ENCODE data around the gene ELOVL2. TPM values are rescaled to one million over a fixed set of nuclear protein-coding genes. Genes with fewer than 3 reads are reported as not detected.

The ELOVL2 gene
- total and polyA plus RNA-seq, 2 donors = 0.76 to 0.91 TPM

GRCh38 chr6:11043378-11043960, 636 bp downstream of the ELOVL2 start:
- Histone ChIP-seq H3K4me3 (ENCODE audit: low read length in 2 of 2) (peak overlapping the region in 1 of 2 donors; percentile 54), H3K4me1 (ENCODE audit: control insufficient read depth in 2 of 2, insufficient read depth in 2 of 2, low read length in 2 of 2) (peaks cover 5 to 9% of the 10 kb centered on the region in 2 donors), H3K27ac (ENCODE audit: low read depth in 1 of 2, low read length in 1 of 2) (no peak overlapping the region), H3K36me3 (ENCODE audit: control insufficient read depth in 2 of 2, insufficient read depth in 2 of 2, low read length in 1 of 2) (no peaks in the 10 kb centered on the region), H3K27me3 (ENCODE audit: control insufficient read depth in 2 of 2, insufficient read depth in 1 of 2, low read length in 1 of 2) (peaks cover 48 to 73% of the 10 kb centered on the region in 2 donors), H3K9me3 (ENCODE audit: control insufficient read depth in 2 of 2, insufficient read depth in 1 of 2, low read length in 1 of 2) (peaks cover 5 to 7% of the 10 kb centered on the region in 2 donors)
- WGBS = 3% methylated on average over 49 of the region's 49 CpGs
- DNase-seq (ENCODE audit: low read depth in 6 of 9, low spot score in 9 of 9) = peak in 2 of 9 donors; percentile 2 to 8

- H3K4me3 ChIP-seq (ENCODE audit: low read length in 2 of 2) = no peak overlapping the region
- WGBS = 35% methylated on average over 10 of the region's 10 CpGs
- DNase-seq (ENCODE audit: low read depth in 6 of 9, low spot score in 9 of 9) = peak in 1 of 9 donors; percentile 8
These were observed 1.2 kb downstream of the ELOVL2 start for GRCh38 chr6:11042750-11043377.

GRCh38 chr6:11042025-11042749, 1.9 kb downstream of the ELOVL2 start:
- no peaks in the 10 kb centered on the region for H3K36me3 ChIP-seq (ENCODE audit: control insufficient read depth in 2 of 2, insufficient read depth in 2 of 2, low read length in 1 of 2)
- no peak overlapping the region for H3K4me3 ChIP-seq (ENCODE audit: low read length in 2 of 2)
- H3K27ac ChIP-seq (ENCODE audit: low read depth in 1 of 2, low read length in 1 of 2) = no peak overlapping the region
- H3K9me3 ChIP-seq (ENCODE audit: control insufficient read depth in 2 of 2, insufficient read depth in 1 of 2, low read length in 1 of 2) = peaks cover 5 to 7% of the 10 kb centered on the region in 2 donors
- peaks cover 5 to 9% of the 10 kb centered on the region in 2 donors for H3K4me1 ChIP-seq (ENCODE audit: control insufficient read depth in 2 of 2, insufficient read depth in 2 of 2, low read length in 2 of 2)
- 61% methylated on average over 10 of the region's 10 CpGs for WGBS
- DNase-seq (ENCODE audit: low read depth in 6 of 9, low spot score in 9 of 9) = no peak
- H3K27me3 ChIP-seq (ENCODE audit: control insufficient read depth in 2 of 2, insufficient read depth in 1 of 2, low read length in 1 of 2) = peaks cover 48 to 74% of the 10 kb centered on the region in 2 donors

More at GRCh38 chr6:11042750-11043377, 1.2 kb downstream of the ELOVL2 start:
- Histone ChIP-seq H3K9me3 (ENCODE audit: control insufficient read depth in 2 of 2, insufficient read depth in 1 of 2, low read length in 1 of 2) (peaks cover 5 to 7% of the 10 kb centered on the region in 2 donors), H3K36me3 (ENCODE audit: control insufficient read depth in 2 of 2, insufficient read depth in 2 of 2, low read length in 1 of 2) (no peaks in the 10 kb centered on the region), H3K27ac (ENCODE audit: low read depth in 1 of 2, low read length in 1 of 2) (no peak overlapping the region), H3K27me3 (ENCODE audit: control insufficient read depth in 2 of 2, insufficient read depth in 1 of 2, low read length in 1 of 2) (peaks cover 48 to 74% of the 10 kb centered on the region in 2 donors), H3K4me1 (ENCODE audit: control insufficient read depth in 2 of 2, insufficient read depth in 2 of 2, low read length in 2 of 2) (peaks cover 5 to 9% of the 10 kb centered on the region in 2 donors)

GRCh38 chr6:11040134-11040533, 4.0 kb downstream of the ELOVL2 start:
- peaks cover 37 to 71% of the 10 kb centered on the region in 2 donors for H3K27me3 ChIP-seq (ENCODE audit: control insufficient read depth in 2 of 2, insufficient read depth in 1 of 2, low read length in 1 of 2)
- DNase-seq (ENCODE audit: low read depth in 6 of 9, low spot score in 9 of 9) = no peak
- WGBS = 88% methylated on average over 3 of the region's 3 CpGs

GRCh38 chr6:11039040-11039439, 5.1 kb downstream of the ELOVL2 start:
- DNase-seq (ENCODE audit: low read depth in 6 of 9, low spot score in 9 of 9) = no peak
- WGBS = 81% methylated on average over 1 of the region's 1 CpG

More at GRCh38 chr6:11040134-11040533, 4.0 kb downstream of the ELOVL2 start:
- Histone ChIP-seq H3K27ac (ENCODE audit: low read depth in 1 of 2, low read length in 1 of 2) (no peak overlapping the region), H3K4me1 (ENCODE audit: control insufficient read depth in 2 of 2, insufficient read depth in 2 of 2, low read length in 2 of 2) (peaks cover 5 to 9% of the 10 kb centered on the region in 2 donors), H3K9me3 (ENCODE audit: control insufficient read depth in 2 of 2, insufficient read depth in 1 of 2, low read length in 1 of 2) (peaks cover 5 to 7% of the 10 kb centered on the region in 2 donors), H3K4me3 (ENCODE audit: low read length in 2 of 2) (no peak overlapping the region), H3K36me3 (ENCODE audit: control insufficient read depth in 2 of 2, insufficient read depth in 2 of 2, low read length in 1 of 2) (no peaks in the 10 kb centered on the region)

GRCh38 chr6:11036977-11037430, 7.1 kb downstream of the ELOVL2 start:
- Histone ChIP-seq H3K4me3 (ENCODE audit: low read length in 2 of 2) (no peak overlapping the region), H3K36me3 (ENCODE audit: control insufficient read depth in 2 of 2, insufficient read depth in 2 of 2, low read length in 1 of 2) (no peaks in the 10 kb centered on the region), H3K4me1 (ENCODE audit: control insufficient read depth in 2 of 2, insufficient read depth in 2 of 2, low read length in 2 of 2) (no peaks in the 10 kb centered on the region), H3K9me3 (ENCODE audit: control insufficient read depth in 2 of 2, insufficient read depth in 1 of 2, low read length in 1 of 2) (no peaks in the 10 kb centered on the region), H3K27me3 (ENCODE audit: control insufficient read depth in 2 of 2, insufficient read depth in 1 of 2, low read length in 1 of 2) (peaks cover 10 to 41% of the 10 kb centered on the region in 2 donors), H3K27ac (ENCODE audit: low read depth in 1 of 2, low read length in 1 of 2) (no peak overlapping the region)
- WGBS = 87% methylated on average over 2 of the region's 2 CpGs
- no peak for DNase-seq (ENCODE audit: low read depth in 6 of 9, low spot score in 9 of 9)

More at GRCh38 chr6:11039040-11039439, 5.1 kb downstream of the ELOVL2 start:
- Histone ChIP-seq H3K4me1 (ENCODE audit: control insufficient read depth in 2 of 2, insufficient read depth in 2 of 2, low read length in 2 of 2) (peaks cover 3 to 5% of the 10 kb centered on the region in 2 donors), H3K27me3 (ENCODE audit: control insufficient read depth in 2 of 2, insufficient read depth in 1 of 2, low read length in 1 of 2) (peaks cover 27 to 62% of the 10 kb centered on the region in 2 donors), H3K27ac (ENCODE audit: low read depth in 1 of 2, low read length in 1 of 2) (no peak overlapping the region), H3K36me3 (ENCODE audit: control insufficient read depth in 2 of 2, insufficient read depth in 2 of 2, low read length in 1 of 2) (no peaks in the 10 kb centered on the region), H3K4me3 (ENCODE audit: low read length in 2 of 2) (no peak overlapping the region), H3K9me3 (ENCODE audit: control insufficient read depth in 2 of 2, insufficient read depth in 1 of 2, low read length in 1 of 2) (no peaks in the 10 kb centered on the region)

- H3K4me3 ChIP-seq (ENCODE audit: low read length in 2 of 2) = no peak overlapping the region
- no peaks in the 10 kb centered on the region for H3K9me3 ChIP-seq (ENCODE audit: control insufficient read depth in 2 of 2, insufficient read depth in 1 of 2, low read length in 1 of 2)
- H3K4me1 ChIP-seq (ENCODE audit: control insufficient read depth in 2 of 2, insufficient read depth in 2 of 2, low read length in 2 of 2) = no peaks in the 10 kb centered on the region
- H3K36me3 ChIP-seq (ENCODE audit: control insufficient read depth in 2 of 2, insufficient read depth in 2 of 2, low read length in 1 of 2) = no peaks in the 10 kb centered on the region
- 86% methylated on average over 4 of the region's 4 CpGs for WGBS
- DNase-seq (ENCODE audit: low read depth in 6 of 9, low spot score in 9 of 9) = no peak
- no peak overlapping the region for H3K27ac ChIP-seq (ENCODE audit: low read depth in 1 of 2, low read length in 1 of 2)
- H3K27me3 ChIP-seq (ENCODE audit: control insufficient read depth in 2 of 2, insufficient read depth in 1 of 2, low read length in 1 of 2) = peaks cover 8 to 36% of the 10 kb centered on the region in 2 donors
These were observed 7.8 kb downstream of the ELOVL2 start for GRCh38 chr6:11036351-11036740.

GRCh38 chr6:11035616-11036350, 8.3 kb downstream of the ELOVL2 start:
- no peak overlapping the region for H3K4me3 ChIP-seq (ENCODE audit: low read length in 2 of 2)
- no peak for DNase-seq (ENCODE audit: low read depth in 6 of 9, low spot score in 9 of 9)
- 94% methylated on average over 7 of the region's 7 CpGs for WGBS

More at GRCh38 chr6:11035616-11036350, 8.3 kb downstream of the ELOVL2 start:
- H3K4me1 ChIP-seq (ENCODE audit: control insufficient read depth in 2 of 2, insufficient read depth in 2 of 2, low read length in 2 of 2) = no peaks in the 10 kb centered on the region
- H3K9me3 ChIP-seq (ENCODE audit: control insufficient read depth in 2 of 2, insufficient read depth in 1 of 2, low read length in 1 of 2) = no peaks in the 10 kb centered on the region
- H3K27me3 ChIP-seq (ENCODE audit: control insufficient read depth in 2 of 2, insufficient read depth in 1 of 2, low read length in 1 of 2) = peaks cover 5 to 31% of the 10 kb centered on the region in 2 donors
- H3K36me3 ChIP-seq (ENCODE audit: control insufficient read depth in 2 of 2, insufficient read depth in 2 of 2, low read length in 1 of 2) = no peaks in the 10 kb centered on the region
- no peak overlapping the region for H3K27ac ChIP-seq (ENCODE audit: low read depth in 1 of 2, low read length in 1 of 2)

Data from thymus (tissue), 11 donors.